ENCODE data around the gene FAM83G. TPM values are rescaled to one million over a fixed set of nuclear protein-coding genes. Genes with fewer than 3 reads are reported as not detected.

The FAM83G gene
- total and polyA plus RNA-seq, 2 experiments from 2014 or later = 7.6 to 44.5 TPM

DNA sequence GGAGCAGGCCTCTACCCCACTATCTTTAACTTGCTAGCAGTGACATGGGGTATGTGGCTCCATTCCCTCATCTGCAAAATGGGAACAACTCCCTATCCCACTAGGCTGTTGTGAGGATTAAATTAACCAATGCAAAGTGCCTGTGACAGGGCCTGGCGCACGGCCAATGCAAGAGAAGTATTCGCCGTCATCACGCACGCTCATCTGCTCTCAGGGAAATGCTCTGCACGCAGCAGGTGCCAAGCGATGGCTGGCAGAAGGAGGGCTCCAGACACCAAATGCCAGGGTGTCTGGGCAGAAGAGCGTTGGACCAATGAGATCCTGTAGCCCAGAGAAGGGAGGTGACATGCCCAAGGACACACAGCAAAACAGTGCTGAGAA is 17.3 kb downstream of the FAM83G start:
- Histone ChIP-seq H4K20me1 (replicated peaks; ENCODE audit: insufficient read depth) (peaks cover 6% of the 10 kb centered on the region), H3K4me3 (no peak overlapping the region), H3K36me3 (ENCODE audit: insufficient read depth) (no peaks in the 10 kb centered on the region), H2AFZ (no peak overlapping the region), H3K4me2 (no peak overlapping the region), H3K79me2 (replicated peaks; ENCODE audit: insufficient read depth) (peaks cover 12% of the 10 kb centered on the region; the same call in 1 of the 2 replicates), H3K4me1 (ENCODE audit: insufficient read depth) (no peaks in the 10 kb centered on the region), H3K9me2 (ENCODE audit: insufficient read depth) (no peaks in the 10 kb centered on the region), H3K27me3 (ENCODE audit: insufficient read depth) (no peaks in the 10 kb centered on the region), H3F3A (replicated peaks; ENCODE audit: low read depth) (no peaks in the 10 kb centered on the region), H3K27ac (ENCODE audit: low read depth) (no peak overlapping the region)
- Mint-ChIP-seq H3K4me1 (0 out of 3 replicates have a peak, but pooled peaks cover 1% of the 10 kb centered on the region), H3K4me3 (no peak overlapping the region), H3K27me3 (ENCODE audit: insufficient read depth, low read depth, poor library complexity) (peaks cover 8% of the 10 kb centered on the region), H3K9me3 (no peaks in the 10 kb centered on the region), H3K36me3 (ENCODE audit: low read depth) (peaks cover 16% of the 10 kb centered on the region), H3K27ac (no peak overlapping the region)
- no peak for TF ChIP-seq CTCF (conservative IDR thresholded peaks at IDR 0.05; ENCODE audit: low read depth in 2 of 2)
- no peak for TF ChIP-seq ZNF331 (CRISPR knock-in tag; IDR thresholded peaks at IDR 0.05; ENCODE audit: low read depth)
- TF ChIP-seq POLR2AphosphoS5 (IDR thresholded peaks at IDR 0.05; ENCODE audit: low read depth) = no peak
- TF ChIP-seq STAT1 (IDR thresholded peaks at IDR 0.05; ENCODE audit: unreplicated experiment) = no peak
- no peak for TF ChIP-seq REST (IDR thresholded peaks at IDR 0.05; ENCODE audit: unreplicated experiment)
- TF ChIP-seq NANOG (IDR thresholded peaks at IDR 0.05; ENCODE audit: borderline replicate concordance) = no peak
- no peak for TF ChIP-seq JUNB (IDR thresholded peaks at IDR 0.05; ENCODE audit: unreplicated experiment)
- no peak for TF ChIP-seq EZH2phosphoT487 (IDR thresholded peaks at IDR 0.05; ENCODE audit: unreplicated experiment)
- TF ChIP-seq ZNF462 (CRISPR knock-in tag; IDR thresholded peaks at IDR 0.05) = no peak
- no peak for TF ChIP-seq EZH2 (IDR thresholded peaks at IDR 0.05; ENCODE audit: low read depth, unreplicated experiment)
- TF ChIP-seq, protein P1, sequence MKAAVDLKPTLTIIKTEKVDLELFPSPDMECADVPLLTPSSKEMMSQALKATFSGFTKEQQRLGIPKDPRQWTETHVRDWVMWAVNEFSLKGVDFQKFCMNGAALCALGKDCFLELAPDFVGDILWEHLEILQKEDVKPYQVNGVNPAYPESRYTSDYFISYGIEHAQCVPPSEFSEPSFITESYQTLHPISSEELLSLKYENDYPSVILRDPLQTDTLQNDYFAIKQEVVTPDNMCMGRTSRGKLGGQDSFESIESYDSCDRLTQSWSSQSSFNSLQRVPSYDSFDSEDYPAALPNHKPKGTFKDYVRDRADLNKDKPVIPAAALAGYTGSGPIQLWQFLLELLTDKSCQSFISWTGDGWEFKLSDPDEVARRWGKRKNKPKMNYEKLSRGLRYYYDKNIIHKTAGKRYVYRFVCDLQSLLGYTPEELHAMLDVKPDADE (IDR thresholded peaks at IDR 0.05) = no peak
- no peak for TF ChIP-seq CREB1 (CRISPR knock-in tag; IDR thresholded peaks at IDR 0.05; ENCODE audit: low read depth)
- no peak for TF ChIP-seq ZNF114 (CRISPR knock-in tag; IDR thresholded peaks at IDR 0.05)
- ATAC-seq (no peak), DNase-seq (ENCODE audit: low spot score) (no peak)
